NB4 (cell line): Measurements from ENCODE around the gene SLC9A8.

Experiments
- TF ChIP-seq, protein P1 (sequence below): IDR thresholded peaks from 2 replicates; pipeline ENCODE4 v1.6.1; 2011; ENCODE audit warnings: low read depth, low read length
- TF ChIP-seq, protein P2 (sequence below): IDR thresholded peaks from one replicate; pipeline ENCODE4 v1.5.1; 2012; ENCODE audit warnings: low read depth, low read length

DNA sequence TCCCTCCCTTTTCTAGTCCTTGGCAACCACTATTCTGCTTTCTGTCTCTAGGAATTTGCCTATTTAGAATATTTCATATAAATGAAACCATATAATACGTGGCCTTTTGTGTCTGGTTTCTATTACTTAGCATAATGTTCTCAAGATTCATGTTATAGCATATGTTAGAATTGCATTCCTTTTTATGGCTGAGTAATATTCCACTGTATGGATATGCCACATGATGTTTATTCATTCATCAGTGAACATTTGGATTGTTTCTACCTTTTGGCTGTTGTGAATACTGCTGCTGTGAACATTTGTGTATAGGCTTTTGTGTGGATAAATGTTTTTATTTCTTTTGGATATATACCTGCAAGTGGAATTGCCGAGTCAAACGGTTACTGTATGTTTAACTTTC is 7.1 kb downstream of the SLC9A8 start:
- TF ChIP-seq, protein P1, sequence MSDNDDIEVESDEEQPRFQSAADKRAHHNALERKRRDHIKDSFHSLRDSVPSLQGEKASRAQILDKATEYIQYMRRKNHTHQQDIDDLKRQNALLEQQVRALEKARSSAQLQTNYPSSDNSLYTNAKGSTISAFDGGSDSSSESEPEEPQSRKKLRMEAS: no peak
- TF ChIP-seq, protein P2, sequence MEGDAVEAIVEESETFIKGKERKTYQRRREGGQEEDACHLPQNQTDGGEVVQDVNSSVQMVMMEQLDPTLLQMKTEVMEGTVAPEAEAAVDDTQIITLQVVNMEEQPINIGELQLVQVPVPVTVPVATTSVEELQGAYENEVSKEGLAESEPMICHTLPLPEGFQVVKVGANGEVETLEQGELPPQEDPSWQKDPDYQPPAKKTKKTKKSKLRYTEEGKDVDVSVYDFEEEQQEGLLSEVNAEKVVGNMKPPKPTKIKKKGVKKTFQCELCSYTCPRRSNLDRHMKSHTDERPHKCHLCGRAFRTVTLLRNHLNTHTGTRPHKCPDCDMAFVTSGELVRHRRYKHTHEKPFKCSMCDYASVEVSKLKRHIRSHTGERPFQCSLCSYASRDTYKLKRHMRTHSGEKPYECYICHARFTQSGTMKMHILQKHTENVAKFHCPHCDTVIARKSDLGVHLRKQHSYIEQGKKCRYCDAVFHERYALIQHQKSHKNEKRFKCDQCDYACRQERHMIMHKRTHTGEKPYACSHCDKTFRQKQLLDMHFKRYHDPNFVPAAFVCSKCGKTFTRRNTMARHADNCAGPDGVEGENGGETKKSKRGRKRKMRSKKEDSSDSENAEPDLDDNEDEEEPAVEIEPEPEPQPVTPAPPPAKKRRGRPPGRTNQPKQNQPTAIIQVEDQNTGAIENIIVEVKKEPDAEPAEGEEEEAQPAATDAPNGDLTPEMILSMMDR: no peak
